Measurements from ENCODE around the gene MVD. TPM values are rescaled to one million over a fixed set of nuclear protein-coding genes. Genes with fewer than 3 reads are reported as not detected.
"Not testable (repeated sequence)": the region's sequence is repeated elsewhere in the genome, so short reads cannot be mapped to it uniquely, and the experiment has no call there.

Gene MVD
- total and polyA plus RNA-seq, 10 of the 15 experiments (the other 5 are each of a cell fraction or from before 2014, with no cell fraction given): 5.0 to 147 (median 65.0) TPM

GRCh38 chr16:88669980-88670379 lies 7.1 kb upstream of the MVD start (continued):
- TF ChIP-seq RELA (IDR thresholded peaks at IDR 0.05; ENCODE audit: borderline replicate concordance, partially characterized antibody) (no peak), RB1 (IDR thresholded peaks at IDR 0.05; ENCODE audit: borderline replicate concordance) (no peak), ZNF274 (IDR thresholded peaks at IDR 0.05; ENCODE audit: insufficient read depth, insufficient read length) (no peak)

GRCh38 chr16:88669493-88669892 lies 6.6 kb upstream of the MVD start:
- H3K4me3 ChIP-seq; H3K4me2 ChIP-seq (ENCODE audit: control insufficient read depth, insufficient read depth); in situ Hi-C loops (cut with MboI); H2AFZ ChIP-seq (ENCODE audit: control insufficient read depth, low read depth, low read length); DNase-seq (ENCODE audit: low read depth, low spot score); H3K27ac ChIP-seq (ENCODE audit: control insufficient read depth, insufficient read depth); H3K27me3 ChIP-seq (replicated peaks in 1 of 2; ENCODE audit: control insufficient read depth in 2 of 2, insufficient read depth in 2 of 2, low read length in 1 of 2); ATAC-seq; H3K79me2 ChIP-seq (ENCODE audit: control insufficient read depth, insufficient read depth, low read length); H3K9ac ChIP-seq (ENCODE audit: control insufficient read depth, insufficient read depth, low read length); H3K36me3 ChIP-seq (ENCODE audit: control insufficient read depth in 2 of 2, insufficient read depth in 2 of 2, low read length in 1 of 2); H4K20me1 ChIP-seq (ENCODE audit: control insufficient read depth, insufficient read depth); intact Hi-C loops (cut with micrococcal nuclease; ENCODE audit: unreplicated experiment); RAD21 ChIA-PET (ENCODE audit: unreplicated experiment); H3K4me1 ChIP-seq (ENCODE audit: control insufficient read depth, insufficient read depth, low read length); FAIRE-seq; BruUV-seq (replicated peaks); SMC1A ChIA-PET (ENCODE audit: uncharacterized antibody, unreplicated experiment); H3K9me3 ChIP-seq (replicated peaks; ENCODE audit: control insufficient read depth, insufficient read depth, low read length): not testable (repeated sequence)
- 94% methylated on average over 8 of the region's 8 CpGs for WGBS (ENCODE audit: insufficient coverage, insufficient replicate concordance, low lambda C conversion rate, missing lambda C conversion rate)
- CTCF ChIA-PET: interaction anchor here (1.0 to 3.6 kb wide), 2 partner anchors 12 to 36 kb away, joined by 3 to 23 read pairs; no protein-coding TSS in a partner anchor
- POLR2A ChIA-PET: interaction anchor here (0.6 kb wide), 1 partner anchor 390 kb away, joined by 6 read pairs; no protein-coding TSS in a partner anchor

- CTCF ChIA-PET: interaction anchor here (2.2 kb wide), 1 partner anchor 12 kb away, joined by 9 read pairs; no protein-coding TSS in a partner anchor
- no peaks in the 10 kb centered on the region for H3K9me3 ChIP-seq (replicated peaks; ENCODE audit: control insufficient read depth, insufficient read depth, low read length)
- peaks cover 13% of the 10 kb centered on the region for H3K79me2 ChIP-seq (ENCODE audit: control insufficient read depth, insufficient read depth, low read length)
- no peaks in the 10 kb centered on the region for H4K20me1 ChIP-seq (ENCODE audit: control insufficient read depth, insufficient read depth)
- in situ Hi-C loops (cut with MboI) (no loop called here), intact Hi-C loops (cut with micrococcal nuclease; ENCODE audit: unreplicated experiment) (no loop called here)
- RAD21 ChIA-PET (ENCODE audit: unreplicated experiment): no interaction called here
- 80% methylated on average over 5 of the region's 5 CpGs for WGBS (ENCODE audit: insufficient coverage, insufficient replicate concordance, low lambda C conversion rate, missing lambda C conversion rate)
- SMC1A ChIA-PET (ENCODE audit: uncharacterized antibody, unreplicated experiment): no interaction called here
- no peak overlapping the region for H2AFZ ChIP-seq (ENCODE audit: control insufficient read depth, low read depth, low read length)
- H3K9ac ChIP-seq (ENCODE audit: control insufficient read depth, insufficient read depth, low read length): no peak overlapping the region
- BruUV-seq (replicated peaks): no TSS peak
- ATAC-seq (no peak), FAIRE-seq (no peak), DNase-seq (ENCODE audit: low read depth, low spot score) (no peak)
- no peaks in the 10 kb centered on the region for H3K36me3 ChIP-seq (ENCODE audit: control insufficient read depth in 2 of 2, insufficient read depth in 2 of 2, low read length in 1 of 2)
- H3K4me2 ChIP-seq (ENCODE audit: control insufficient read depth, insufficient read depth): no peak overlapping the region
- H3K27me3 ChIP-seq (replicated peaks in 1 of 2; ENCODE audit: control insufficient read depth in 2 of 2, insufficient read depth in 2 of 2, low read length in 1 of 2): no peaks in the 10 kb centered on the region
- H3K4me1 ChIP-seq (ENCODE audit: control insufficient read depth, insufficient read depth, low read length): no peaks in the 10 kb centered on the region
- no peak overlapping the region for H3K27ac ChIP-seq (ENCODE audit: control insufficient read depth, insufficient read depth)
- H3K4me3 ChIP-seq: no peak overlapping the region
- POLR2A ChIA-PET: no interaction called here
- TF ChIP-seq POU2F2 (IDR thresholded peaks at IDR 0.05; ENCODE audit: borderline replicate concordance, low read depth, low read length) (no peak), NFXL1 (IDR thresholded peaks at IDR 0.05; ENCODE audit: borderline replicate concordance) (no peak), E2F4 (IDR thresholded peaks at IDR 0.05; ENCODE audit: low read depth, low read length) (no peak), WRNIP1 (IDR thresholded peaks at IDR 0.05; ENCODE audit: borderline replicate concordance, low read depth, low read length) (no peak), JUNB (IDR thresholded peaks at IDR 0.05) (no peak), ZBTB33 (IDR thresholded peaks at IDR 0.05) (no peak), NBN (IDR thresholded peaks at IDR 0.05) (no peak), CEBPB (IDR thresholded peaks at IDR 0.05; ENCODE audit: borderline replicate concordance in 1 of 2, low read depth in 2 of 2, low read length in 2 of 2) (no peak), TBL1XR1 (IDR thresholded peaks at IDR 0.05; ENCODE audit: low read depth, low read length) (no peak), KDM1A (IDR thresholded peaks at IDR 0.05; ENCODE audit: borderline replicate concordance) (no peak), SMC3 (IDR thresholded peaks at IDR 0.05; ENCODE audit: borderline replicate concordance, low read length) (no peak), STAT3 (IDR thresholded peaks at IDR 0.05; ENCODE audit: low read depth, low read length) (no peak), MTA3 (IDR thresholded peaks at IDR 0.05; ENCODE audit: borderline replicate concordance, low read length) (no peak)
Measured at GRCh38 chr16:88667461-88667860, 4.6 kb upstream of the MVD start.

Measured in GM12878 (cell line).